GM12875 (cell line): Measurements from ENCODE around the gene KCND2.
A peak's percentile ranks its signal among the peaks of the same experiment; 100 is the strongest.

Experiments used
- H3K4me3 ChIP-seq: one replicate; pipeline ENCODE4 v1.5.1; 2011; ENCODE audit warnings: low read depth, low read length, control low read depth
- CTCF ChIP-seq: IDR thresholded peaks from 2 replicates; pipeline ENCODE4 v1.5.1; 2011; ENCODE audit warnings: low read depth, mild to moderate bottlenecking, control low read depth, inconsistent platforms, low read length, moderate library complexity, borderline replicate concordance; ENCODE audit not compliant: insufficient read depth

The KCND2 gene

GRCh38 chr7:120337308-120337907, 64.4 kb downstream of the KCND2 start:
- no peak overlapping the region for H3K4me3 ChIP-seq
- TF ChIP-seq CTCF, result peak; percentile 44; the same call in 1 of the 2 replicates

GRCh38 chr7:120344276-120344675, 71.3 kb downstream of the KCND2 start:
- H3K4me3 ChIP-seq, result no peak overlapping the region
- TF ChIP-seq CTCF, result no peak

- TF ChIP-seq CTCF, result no peak
Observed at GRCh38 chr7:120353171-120353570, 80.2 kb downstream of the KCND2 start.

GRCh38 chr7:120360918-120361317, 87.9 kb downstream of the KCND2 start:
- TF ChIP-seq CTCF, result no peak
- H3K4me3 ChIP-seq, result no peak overlapping the region

More at GRCh38 chr7:120353171-120353570, 80.2 kb downstream of the KCND2 start:
- H3K4me3 ChIP-seq, result no peak overlapping the region

GRCh38 chr7:120363414-120363813, 90.4 kb downstream of the KCND2 start:
- no peak for TF ChIP-seq CTCF
- H3K4me3 ChIP-seq, result no peak overlapping the region

GRCh38 chr7:120370954-120371353, 98.0 kb downstream of the KCND2 start:
- no peak for TF ChIP-seq CTCF
- H3K4me3 ChIP-seq, result no peak overlapping the region

GRCh38 chr7:120373174-120373573, 100.2 kb downstream of the KCND2 start:
- no peak for TF ChIP-seq CTCF
- H3K4me3 ChIP-seq, result no peak overlapping the region
